HG03565 (cell line): ENCODE measurements around the gene DMD.
"Not testable (repeated sequence)": the region's sequence is repeated elsewhere in the genome, so short reads cannot be mapped to it uniquely, and the experiment has no call there.

Experiments used
- ATAC-seq: cut with Tn5 transposase; IDR thresholded peaks from one replicate; pipeline ENCODE4 v1.9.1; 2021; ENCODE audit warnings: mild to moderate bottlenecking, moderate library complexity; ENCODE audit not compliant: unreplicated experiment

DMD gene

GRCh38 chrX:32644476-32645245, 566.7 kb downstream of the DMD start:
- ATAC-seq = no peak

DNA sequence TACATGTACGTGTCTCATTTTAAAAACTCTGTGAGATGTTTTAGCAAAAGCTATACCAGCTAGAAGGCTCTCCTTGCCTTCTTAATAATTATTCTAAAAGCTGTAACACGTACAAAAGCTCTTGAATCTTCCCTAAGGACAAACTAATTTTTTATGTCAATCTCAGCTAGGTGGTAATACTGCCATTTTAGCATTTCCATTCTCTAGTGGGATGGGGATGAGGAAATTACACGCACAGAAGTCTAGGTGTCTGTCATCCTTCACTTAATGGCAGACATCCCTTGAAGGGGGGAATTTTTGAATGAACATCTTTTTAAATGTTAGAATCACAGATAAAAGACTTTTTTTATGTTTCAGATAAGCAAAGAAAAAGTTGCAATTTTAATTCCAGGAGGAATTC, 569.1 kb downstream of the DMD start:
- no peak for ATAC-seq

DNA sequence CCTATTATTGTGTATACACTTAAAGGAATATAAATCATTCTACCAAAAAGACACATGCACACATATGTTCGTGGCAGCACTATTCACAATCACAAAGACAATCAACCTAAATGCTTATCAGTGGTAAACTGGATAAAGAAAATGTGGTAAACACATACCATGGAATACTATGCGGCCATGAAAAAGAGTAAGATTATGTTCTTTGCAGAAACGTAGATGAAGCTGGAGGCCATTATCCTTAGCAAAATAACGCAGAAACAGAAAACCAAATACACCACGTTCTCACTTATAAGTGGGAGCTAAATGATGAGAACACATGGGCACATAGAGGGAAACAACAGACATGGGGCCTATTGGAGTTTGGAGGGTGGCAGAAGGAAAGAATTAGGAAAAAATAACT, 593.2 kb downstream of the DMD start:
- ATAC-seq = no peak

- no peak for ATAC-seq
Observed at GRCh38 chrX:32614707-32615106, 596.6 kb downstream of the DMD start.

DNA sequence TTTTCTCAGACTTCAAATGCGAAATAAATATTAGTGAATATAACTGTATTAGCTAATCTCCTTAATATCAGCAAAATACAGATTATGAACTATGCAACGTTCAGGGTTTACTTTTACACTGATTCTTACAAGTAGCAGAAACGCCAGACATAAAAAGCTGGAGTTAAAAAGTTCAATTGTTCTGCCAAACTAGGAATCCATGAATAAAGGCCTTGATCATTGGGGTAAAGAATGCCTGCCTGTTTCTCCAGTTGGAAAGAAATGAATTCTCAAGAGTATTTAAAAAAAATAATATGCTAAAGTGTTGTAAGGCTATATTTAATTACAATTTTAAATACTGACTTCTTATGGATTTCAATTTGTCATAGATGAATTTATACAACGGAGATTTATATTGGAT, 612.2 kb downstream of the DMD start:
- no peak for ATAC-seq

GRCh38 chrX:32598707-32599106, 612.6 kb downstream of the DMD start:
- ATAC-seq = no peak

- no peak for ATAC-seq
Observed at GRCh38 chrX:32597777-32598176, 613.6 kb downstream of the DMD start.

DNA sequence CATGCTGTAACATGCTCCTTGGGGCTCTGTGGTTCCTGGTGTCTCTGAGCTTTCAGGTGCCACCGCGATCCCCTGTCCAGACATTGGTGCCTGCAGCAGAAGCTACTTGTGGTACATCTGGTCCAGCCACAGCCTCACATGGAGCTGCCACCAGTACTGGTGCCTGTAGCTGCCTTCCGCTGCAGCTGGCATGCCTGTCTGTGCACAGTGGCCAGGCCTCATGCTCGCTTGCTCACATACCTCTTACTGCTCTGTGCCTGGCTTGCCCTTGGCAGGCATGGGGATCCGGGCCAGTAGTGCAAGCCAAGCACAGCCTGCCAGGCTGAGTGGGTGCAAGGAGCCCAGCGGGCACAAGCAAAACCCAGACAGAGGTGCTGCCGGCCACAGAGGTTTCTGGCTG, 618.6 kb downstream of the DMD start:
- no peak for ATAC-seq

DNA sequence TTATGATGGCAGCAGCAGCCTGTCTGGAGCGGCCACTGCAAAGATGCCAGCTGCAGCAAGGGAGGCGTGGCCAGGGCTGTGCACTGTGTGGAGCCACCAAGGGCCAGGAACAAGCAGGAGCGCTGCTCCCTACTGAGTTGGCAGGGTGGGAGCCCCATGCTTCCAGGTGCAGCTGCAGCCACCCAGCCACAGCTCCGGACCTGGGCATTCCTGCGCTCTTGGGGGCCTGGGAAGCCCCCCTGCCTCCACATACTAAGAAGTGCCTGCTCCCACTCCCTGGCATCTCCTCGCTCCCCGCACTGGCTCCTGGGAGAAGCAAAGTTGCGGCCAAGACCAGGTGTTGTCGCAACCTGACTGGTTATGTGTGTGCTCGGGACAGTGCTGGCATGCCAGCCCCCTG, 619.8 kb downstream of the DMD start:
- no peak for ATAC-seq

GRCh38 chrX:32582729-32583128, 628.6 kb downstream of the DMD start:
- ATAC-seq = no peak

- no peak for ATAC-seq
Observed at GRCh38 chrX:32576885-32577284, 634.5 kb downstream of the DMD start.

GRCh38 chrX:32572644-32573043, 638.7 kb downstream of the DMD start:
- no peak for ATAC-seq

- ATAC-seq = no peak
Observed at GRCh38 chrX:32571579-32571978, 639.8 kb downstream of the DMD start.

DNA sequence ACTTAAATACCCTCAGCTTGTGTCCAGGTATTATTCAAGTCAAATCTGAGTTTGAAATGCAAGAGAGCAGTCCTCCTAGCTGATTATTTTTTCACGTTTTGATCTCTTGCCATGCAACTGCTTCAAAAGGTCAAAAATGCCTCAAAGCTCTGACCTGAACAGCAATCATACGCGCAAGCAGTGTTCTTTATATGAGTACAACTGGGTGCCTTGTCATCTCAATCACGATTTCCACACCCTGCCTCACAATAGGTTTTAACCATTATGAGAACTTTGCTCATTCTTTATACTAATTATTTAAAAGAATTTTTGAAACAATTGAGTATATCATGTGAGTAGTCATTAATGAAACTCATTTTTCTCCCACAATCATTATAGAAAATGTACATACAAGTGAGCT, 649.1 kb downstream of the DMD start:
- ATAC-seq = no peak

DNA sequence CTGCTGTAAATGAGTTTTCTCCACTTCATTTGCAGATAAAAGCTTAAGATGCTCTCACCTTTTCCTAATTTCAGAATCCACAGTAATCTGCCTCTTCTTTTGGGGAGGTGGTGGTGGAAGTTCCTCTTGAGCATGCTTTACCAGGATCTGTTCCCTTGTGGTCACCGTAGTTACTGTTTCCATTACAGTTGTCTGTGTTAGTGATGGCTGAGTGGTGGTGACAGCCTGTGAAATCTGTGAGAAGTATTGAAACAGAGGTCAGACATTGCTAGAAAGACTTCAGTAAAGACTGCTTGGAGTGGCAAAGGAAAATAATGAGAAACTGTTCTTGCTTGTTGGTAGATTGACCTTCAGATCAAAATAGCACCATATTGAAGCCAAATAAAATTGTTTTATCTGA, 666.2 kb downstream of the DMD start:
- ATAC-seq = no peak

GRCh38 chrX:32538554-32538953, 672.8 kb downstream of the DMD start:
- no peak for ATAC-seq

- ATAC-seq = peak; percentile 94
Observed at GRCh38 chrX:32533848-32534247, 677.5 kb downstream of the DMD start.

DNA sequence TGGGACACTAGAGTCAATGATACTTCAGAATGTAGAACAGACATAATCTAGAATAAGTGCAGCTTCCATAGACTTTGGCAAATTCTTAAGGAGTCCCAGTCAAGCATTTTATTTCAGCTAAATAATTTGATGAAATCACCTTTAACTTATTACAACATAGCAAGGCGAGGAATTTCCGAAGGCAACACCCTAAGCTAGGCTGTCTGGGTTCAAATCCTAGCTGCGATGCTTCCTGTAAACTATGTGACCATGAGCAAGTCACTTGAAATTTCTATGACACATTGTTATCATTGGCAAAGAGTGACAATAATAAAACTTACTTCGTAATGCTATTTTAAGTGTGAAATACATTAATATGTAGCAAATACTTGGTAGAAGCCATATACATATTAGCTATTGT, 679.1 kb downstream of the DMD start:
- no peak for ATAC-seq

- no peak for ATAC-seq
Observed at GRCh38 chrX:32530802-32531403, 680.4 kb downstream of the DMD start.

GRCh38 chrX:32528451-32528850, 682.9 kb downstream of the DMD start:
- not testable (repeated sequence) for ATAC-seq

DNA sequence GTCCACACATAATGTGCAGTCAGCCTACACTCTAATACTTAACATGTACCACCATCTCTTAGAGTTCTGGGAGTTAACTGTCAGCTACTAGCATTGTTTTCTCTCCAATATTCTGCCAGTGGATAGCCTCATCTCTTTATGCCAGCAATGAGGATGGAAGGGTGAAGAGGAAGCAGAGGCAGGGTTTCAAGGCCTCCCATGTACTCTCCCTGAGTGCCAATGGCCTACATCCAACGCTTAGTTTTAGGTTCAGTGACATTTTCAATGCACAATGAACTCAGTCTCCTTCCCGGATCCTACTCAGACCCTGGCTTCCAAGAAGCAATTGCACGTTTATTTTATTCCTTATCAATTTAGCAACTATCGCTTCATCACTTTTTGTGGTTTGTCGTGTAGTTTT, 686.1 kb downstream of the DMD start:
- ATAC-seq = no peak

DNA sequence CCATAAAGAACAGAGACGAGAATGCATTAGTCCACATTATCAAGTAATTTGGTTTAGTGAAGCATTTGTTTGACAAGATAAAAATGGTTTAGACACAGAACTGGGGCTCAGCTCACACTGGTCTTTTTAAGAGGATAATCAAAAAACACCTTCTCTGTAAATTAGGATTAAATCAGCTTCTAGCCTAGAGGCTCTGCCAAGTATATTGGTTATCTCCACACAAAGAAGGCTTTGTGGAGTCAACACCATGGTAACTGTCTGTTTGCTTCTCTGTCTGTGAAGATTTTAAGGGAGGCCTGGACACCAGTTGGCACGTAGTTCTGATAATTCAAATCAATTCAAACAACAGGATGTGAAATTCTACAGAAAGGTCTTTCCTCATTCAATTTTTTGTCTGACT, 687.0 kb downstream of the DMD start:
- no peak for ATAC-seq

GRCh38 chrX:32520789-32521188, 690.6 kb downstream of the DMD start:
- no peak for ATAC-seq
